HG03135 (cell line): ENCODE results near the gene ZCWPW2.

ENCODE experiments used
- ATAC-seq: cut with Tn5 transposase; IDR thresholded peaks from one replicate; pipeline ENCODE4 v1.9.1; 2021; ENCODE audit warnings: mild to moderate bottlenecking, moderate library complexity; ENCODE audit not compliant: unreplicated experiment

The ZCWPW2 gene

GRCh38 chr3:28349469-28350000 is 1.0 kb downstream of the ZCWPW2 start:
- no peak for ATAC-seq

- no peak for ATAC-seq
These were observed 27.9 kb downstream of the ZCWPW2 start for GRCh38 chr3:28376424-28376823.

- no peak for ATAC-seq
These were observed 37.5 kb downstream of the ZCWPW2 start for GRCh38 chr3:28386049-28386448.

GRCh38 chr3:28388978-28389377 is 40.5 kb downstream of the ZCWPW2 start:
- ATAC-seq: no peak

- no peak for ATAC-seq
These were observed 50.7 kb downstream of the ZCWPW2 start for GRCh38 chr3:28399206-28399605.

GRCh38 chr3:28406241-28406640 is 57.7 kb downstream of the ZCWPW2 start:
- no peak for ATAC-seq

- no peak for ATAC-seq
These were observed 100.9 kb downstream of the ZCWPW2 start for GRCh38 chr3:28449398-28449797.

- ATAC-seq: no peak
These were observed 114.3 kb downstream of the ZCWPW2 start for GRCh38 chr3:28462866-28463265.

GRCh38 chr3:28467414-28467813 is 118.9 kb downstream of the ZCWPW2 start:
- ATAC-seq: no peak

- ATAC-seq: no peak
These were observed 127.7 kb downstream of the ZCWPW2 start for GRCh38 chr3:28476194-28476593.

- no peak for ATAC-seq
These were observed 128.2 kb downstream of the ZCWPW2 start for GRCh38 chr3:28476764-28477163.

GRCh38 chr3:28485164-28485563 is 136.6 kb downstream of the ZCWPW2 start:
- no peak for ATAC-seq

- no peak for ATAC-seq
These were observed 146.8 kb downstream of the ZCWPW2 start for GRCh38 chr3:28495301-28495700.

- ATAC-seq: no peak
These were observed 153.9 kb downstream of the ZCWPW2 start for GRCh38 chr3:28502397-28502937.

- no peak for ATAC-seq
These were observed 156.5 kb downstream of the ZCWPW2 start for GRCh38 chr3:28504976-28505375.

- ATAC-seq: no peak
These were observed 173.1 kb downstream of the ZCWPW2 start for GRCh38 chr3:28521663-28522062.

GRCh38 chr3:28542351-28542750 is 193.8 kb downstream of the ZCWPW2 start:
- no peak for ATAC-seq

- ATAC-seq: no peak
These were observed 195.7 kb downstream of the ZCWPW2 start for GRCh38 chr3:28544236-28544635.

- no peak for ATAC-seq
These were observed 196.3 kb downstream of the ZCWPW2 start for GRCh38 chr3:28544831-28545230.

GRCh38 chr3:28547677-28548076 is 199.2 kb downstream of the ZCWPW2 start:
- ATAC-seq: no peak

GRCh38 chr3:28553175-28553574 is 204.7 kb downstream of the ZCWPW2 start:
- no peak for ATAC-seq

GRCh38 chr3:28556195-28556594 is 207.7 kb downstream of the ZCWPW2 start:
- no peak for ATAC-seq

- ATAC-seq: no peak
These were observed 215.7 kb downstream of the ZCWPW2 start for GRCh38 chr3:28564211-28564610.
